K562 (cell line): ENCODE results near the gene BCCIP. TPM values are rescaled to one million over a fixed set of nuclear protein-coding genes. Genes with fewer than 3 reads are reported as not detected.

Experiments used
- ATAC-seq: fragments of 200-7000 bp; cut with Tn5 transposase; 3 replicates; pipeline ENCODE4 v1.9.1; 2020; ENCODE audit warnings: moderate library complexity
- BruUV-seq: library from RNA; stranded (reverse); fragments of 400-500 nt; replicated peaks from 2 replicates; lab custom pipeline; 2021; lab: Mats Ljungman, UMichigan
- CTCF ChIA-PET: fragments of 300-600 bp; formaldehyde crosslinking; extraction: SDS; loops from one replicate; lab custom pipeline; 2021; ENCODE audit warnings: low intra/inter-chr PET ratio; lab: Yijun Ruan, JAX
- POLR2A ChIA-PET: fragments of 300-600, 350-650 bp; sonication (Branson Sonifier 250); formaldehyde crosslinking; extraction: SDS; loops from one replicate; lab custom pipeline; 2021; ENCODE audit warnings: antibody characterized with exemption, inconsistent platforms; lab: Yijun Ruan, JAX
- DNase-seq, 4 experiments: peaks; one replicate each; pipeline versions ENCODE4 v3.0.0 to v3.0.0-alpha.2; 2011 to 2018; ENCODE audit warnings: low spot score in 3 of 4, mixed read lengths in 3 of 4; ENCODE audit errors: extremely low read depth in 1 of 4
- FAIRE-seq: peaks from 2 replicates; lab custom pipeline; 2011; peaks lifted over from hg19 to GRCh38; lab: Jason Lieb, UNC
- H2AFZ ChIP-seq: 2 replicates; pipeline ENCODE4 v1.6.0; 2011; ENCODE audit warnings: low read depth, low read length, control low read depth, inconsistent platforms
- H3K27ac ChIP-seq: fragments of 200-600 bp; 3 replicates; pipeline ENCODE4 v1.8.0; 2011; ENCODE audit warnings: low read depth, mild to moderate bottlenecking, control low read depth, inconsistent platforms, low read length, moderate library complexity, mixed read lengths; ENCODE audit errors: extremely low read depth
- H3K27me3 ChIP-seq, 2 experiments: fragments of 300-600 bp in 1 of 2; 2 replicates in 1 of 2; 3 replicates in 1 of 2; pipeline versions ENCODE4 v1.6.0 to v1.8.0; 2011; ENCODE audit warnings: inconsistent platforms in 2 of 2, low read length in 2 of 2, mild to moderate bottlenecking in 1 of 2, mixed read lengths in 1 of 2, moderate library complexity in 1 of 2; ENCODE audit not compliant: control insufficient read depth in 2 of 2, insufficient read depth in 2 of 2
- H3K36me3 ChIP-seq: fragments of 300-600 bp; 3 replicates; pipeline ENCODE4 v1.8.0; 2011; ENCODE audit warnings: mild to moderate bottlenecking, low read length, inconsistent platforms; ENCODE audit not compliant: control insufficient read depth, insufficient read depth
- H3K4me1 ChIP-seq, 2 experiments: fragments of 200-600 bp in 1 of 2; replicated peaks in 1 of 2; 2 replicates in 1 of 2; 3 replicates in 1 of 2; pipeline versions ENCODE4 v1.5.1 to v1.8.0; 2011; ENCODE audit warnings: inconsistent platforms in 2 of 2, low read length in 2 of 2, mild to moderate bottlenecking in 1 of 2, mixed read lengths in 1 of 2, moderate library complexity in 1 of 2; ENCODE audit not compliant: control insufficient read depth in 2 of 2, insufficient read depth in 2 of 2
- H3K4me2 ChIP-seq: 2 replicates; pipeline ENCODE4 v1.6.1; 2011; ENCODE audit warnings: low read length, control low read depth, inconsistent platforms, mixed read lengths; ENCODE audit not compliant: insufficient read depth
- H3K4me3 ChIP-seq: fragments of 200-600 bp; sonication (generic), shearing (Covaris generic); 2 replicates; pipeline ENCODE4 v1.5.1; 2016; ENCODE audit warnings: control low read depth, inconsistent platforms
- H3K79me2 ChIP-seq: fragments of 200-600 bp; 3 replicates; pipeline ENCODE4 v1.8.0; 2011; ENCODE audit warnings: low read length, inconsistent platforms; ENCODE audit not compliant: control insufficient read depth, insufficient read depth
- H3K9ac ChIP-seq, 2 experiments: 2 replicates each; pipeline versions ENCODE4 v1.6.0 to v1.6.1; 2011; ENCODE audit warnings: low read depth in 2 of 2, low read length in 2 of 2, control low read depth in 1 of 2, inconsistent platforms in 1 of 2, mild to moderate bottlenecking in 1 of 2, mixed read lengths in 1 of 2; ENCODE audit not compliant: insufficient read depth in 1 of 2
- H3K9me1 ChIP-seq: one replicate; pipeline ENCODE4 v1.6.0; 2011; ENCODE audit warnings: inconsistent platforms, mild to moderate bottlenecking, low read length, moderate library complexity; ENCODE audit not compliant: control insufficient read depth, insufficient read depth
- H3K9me3 ChIP-seq: replicated peaks from 2 replicates; pipeline ENCODE4 v1.5.1; 2011; ENCODE audit warnings: low read depth, low read length, inconsistent platforms; ENCODE audit not compliant: control insufficient read depth, insufficient read depth
- H4K20me1 ChIP-seq: replicated peaks from 2 replicates; pipeline ENCODE4 v1.6.1; 2011; ENCODE audit warnings: low read length, inconsistent platforms, mixed read lengths; ENCODE audit not compliant: control insufficient read depth, insufficient read depth
- BACH1 ChIP-seq: fragments of 200-800 bp; sonication (Bioruptor generic); IDR thresholded peaks from 2 replicates; pipeline ENCODE4 v1.6.1; 2016; ENCODE audit warnings: missing genetic modification characterization, missing compliant biosample characterization
- IRF2 ChIP-seq: sonication (generic); formaldehyde crosslinking; IDR thresholded peaks from 2 replicates; pipeline ENCODE4 v1.8.1; 2022; ENCODE audit warnings: mild to moderate bottlenecking, missing genetic modification reagents
- MEIS2 ChIP-seq: fragments of 450-650 bp; IDR thresholded peaks from 2 replicates; pipeline ENCODE4 v1.6.1; 2014; ENCODE audit warnings: mild to moderate bottlenecking; ENCODE audit not compliant: partially characterized antibody
- MIER1 ChIP-seq: fragments of 450-650 bp; IDR thresholded peaks from 2 replicates; pipeline ENCODE4 v1.6.1; 2016; ENCODE audit warnings: antibody characterized with exemption, mild to moderate bottlenecking, low read depth
- TRIM24 ChIP-seq, 2 experiments: fragments of 450-650 bp; IDR thresholded peaks; 2 replicates each; pipeline ENCODE4 v1.6.1; 2016
- WGBS: fragments of 100-300 bp; shearing (Covaris generic); methylation state at CpG from one replicate; pipeline ENCODE4 v1.1.6; 2016; ENCODE audit warnings: low coverage, mixed read lengths; ENCODE audit not compliant: insufficient coverage; ENCODE audit errors: missing lambda C conversion rate; 5-methylcytosine and 5-hydroxymethylcytosine counted together
- in situ Hi-C: fragments of 300-500 bp; cut with MboI; formaldehyde crosslinking; loops from 4 replicates; pipeline ENCODE4 v1.15.0; 2018; ENCODE audit warnings: inconsistent platforms, mixed read lengths
- intact Hi-C: fragments of 100-400 bp; cut with micrococcal nuclease; formaldehyde crosslinking; loops from 2 replicates; pipeline ENCODE4 v1.14.2; 2022
- polyA plus RNA-seq, 8 experiments: library from polyadenylated mRNA; depleted of rRNA in 4 of 8; stranded (reverse) in 5 of 8; unstranded in 3 of 8; fragments of >200 nt; fragmentation: Nextera tagmentation in 2 of 8; fragmentation: Illumina TruSeq in 1 of 8; extraction: Ambion mirVana in 2 of 8; extraction: Trizol in 1 of 8; gene quantifications; 2 replicates each; pipeline versions ENCODE4 v1.2.1 to v1.2.3, GENCODE V29; 2011 to 2014; ENCODE audit warnings: inconsistent platforms in 1 of 8, missing spikeins in 1 of 8
- total RNA-seq, 7 experiments: library from RNA; depleted of rRNA in 6 of 7; stranded (reverse); fragments of >200 nt in 6 of 7; fragmentation: Illumina TruSeq in 2 of 7; extraction: Trizol in 2 of 7; gene quantifications; 2 replicates each; pipeline versions ENCODE4 v1.2.1 to v1.2.3, GENCODE V29; 2011 to 2021; ENCODE audit warnings: low replicate concordance in 1 of 7
- TF ChIP-seq, protein P1 (sequence below): fragments of 450-650 bp; IDR thresholded peaks from 2 replicates; pipeline ENCODE4 v1.6.1; 2016

BCCIP gene
- total and polyA plus RNA-seq, 9 of the 15 experiments (the other 6 are each of a cell fraction or from before 2014, with no cell fraction given) = 95.1 to 204 (median 163) TPM

DNA sequence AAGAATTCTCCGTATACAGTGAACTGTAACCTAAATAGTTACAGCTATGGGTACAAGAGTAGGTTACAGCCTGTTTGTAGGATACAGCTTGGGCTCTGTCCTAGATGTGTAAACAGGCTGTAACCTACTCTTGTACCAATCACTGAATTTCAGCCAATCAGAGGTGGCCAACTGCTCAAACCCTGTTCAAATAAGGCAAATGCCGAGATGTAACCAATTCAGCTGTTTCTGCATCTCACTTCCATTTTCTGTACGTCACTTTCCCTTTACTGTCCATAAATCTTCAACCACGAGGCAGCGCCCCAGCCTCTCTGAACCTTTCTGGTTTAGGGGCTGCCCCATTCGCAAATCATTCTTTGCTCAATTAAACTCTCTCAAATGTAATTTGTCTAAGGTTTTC, 39.4 kb upstream of the BCCIP start:
- WGBS = 10% methylated on average over 3 of the region's 6 CpGs
- Histone ChIP-seq H3K79me2 (no peaks in the 10 kb centered on the region), H3K4me3 (no peak overlapping the region), H3K4me2 (no peak overlapping the region), H3K9me3 (no peaks in the 10 kb centered on the region), H3K9me1 (no peaks in the 10 kb centered on the region), H4K20me1 (no peaks in the 10 kb centered on the region), H3K9ac (no peak overlapping the region), H3K4me1 (peaks cover 0 to 5% of the 10 kb centered on the region in 2 experiments; a peak in 2 of 5 replicates), H3K27me3 (no peaks in the 10 kb centered on the region), H2AFZ (peak overlapping the region; percentile 68), H3K27ac (no peak overlapping the region), H3K36me3 (no peaks in the 10 kb centered on the region)
- intact Hi-C loops (no loop called here), in situ Hi-C loops (no loop called here)
- TF ChIP-seq MIER1 = no peak
- TF ChIP-seq MEIS2 = peak; percentile 64
- TF ChIP-seq, protein P1, sequence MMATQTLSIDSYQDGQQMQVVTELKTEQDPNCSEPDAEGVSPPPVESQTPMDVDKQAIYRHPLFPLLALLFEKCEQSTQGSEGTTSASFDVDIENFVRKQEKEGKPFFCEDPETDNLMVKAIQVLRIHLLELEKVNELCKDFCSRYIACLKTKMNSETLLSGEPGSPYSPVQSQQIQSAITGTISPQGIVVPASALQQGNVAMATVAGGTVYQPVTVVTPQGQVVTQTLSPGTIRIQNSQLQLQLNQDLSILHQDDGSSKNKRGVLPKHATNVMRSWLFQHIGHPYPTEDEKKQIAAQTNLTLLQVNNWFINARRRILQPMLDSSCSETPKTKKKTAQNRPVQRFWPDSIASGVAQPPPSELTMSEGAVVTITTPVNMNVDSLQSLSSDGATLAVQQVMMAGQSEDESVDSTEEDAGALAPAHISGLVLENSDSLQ = 0 out of 2 replicates have a peak, but pooled peaks have one; percentile 42
- BruUV-seq = no TSS peak
- ATAC-seq (peak; percentile 29), DNase-seq (peak in 1 of 4 experiments; percentile 9), FAIRE-seq (no peak)
- POLR2A ChIA-PET = interaction anchor here (0.8 to 1.4 kb wide), 4 partner anchors 10 to 21 kb away, joined by 3 to 5 read pairs (median 3); no protein-coding TSS in a partner anchor
- CTCF ChIA-PET = interaction anchor here (0.7 to 0.8 kb wide), 2 partner anchors 21 to 79 kb away, joined by 3 read pairs; no protein-coding TSS in a partner anchor

DNA sequence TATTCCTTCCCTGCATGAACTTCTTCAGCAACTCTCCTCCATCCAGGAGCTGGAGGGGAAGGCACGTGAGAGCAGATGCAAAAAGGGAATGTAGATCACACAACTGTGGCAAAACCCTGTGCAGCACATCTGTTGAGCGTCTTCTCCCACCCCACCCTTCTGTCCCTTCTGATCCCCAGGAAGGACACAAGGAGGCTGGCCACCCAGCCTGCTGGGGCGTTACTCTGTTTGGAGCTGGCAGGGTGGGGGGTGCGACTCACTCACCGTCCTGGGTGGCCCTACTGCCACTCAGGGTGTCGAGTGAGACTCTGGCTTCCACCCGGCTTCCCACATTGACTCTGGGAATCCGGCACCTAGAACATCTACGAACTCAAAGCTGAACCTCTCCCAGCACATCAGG, 37.6 kb upstream of the BCCIP start:
- in situ Hi-C loops (no loop called here), intact Hi-C loops (no loop called here)
- Histone ChIP-seq H3K27me3 (no peaks in the 10 kb centered on the region), H3K9me3 (no peaks in the 10 kb centered on the region), H3K27ac (no peak overlapping the region), H3K9me1 (no peaks in the 10 kb centered on the region), H3K9ac (no peak overlapping the region), H3K4me3 (no peak overlapping the region), H3K79me2 (no peaks in the 10 kb centered on the region), H3K36me3 (no peaks in the 10 kb centered on the region), H2AFZ (no peak overlapping the region), H4K20me1 (no peaks in the 10 kb centered on the region), H3K4me2 (no peak overlapping the region), H3K4me1 (peaks cover 0 to 7% of the 10 kb centered on the region in 2 experiments; a peak in 2 of 5 replicates)
- FAIRE-seq = no peak
- no peak for DNase-seq
- ATAC-seq = no peak
- BruUV-seq = no TSS peak
- CTCF ChIA-PET = no interaction called here
- POLR2A ChIA-PET = interaction anchor here (1.3 kb wide), 1 partner anchor 9 kb away, joined by 5 read pairs; no protein-coding TSS in a partner anchor
- WGBS = 45% methylated on average over 5 of the region's 9 CpGs
- TF ChIP-seq TRIM24 (IDR thresholded peaks at IDR 0.05) = no peak
- no peak for TF ChIP-seq BACH1 (tag)
- TF ChIP-seq IRF2 (CRISPR knock-in tag) = no peak
